Activated naive CD8-positive, alpha-beta T cell treated with anti-CD3 and anti-CD28 coated beads, Interleukin-2, amount 50 U/mL, for 16 hours (primary cell): Measurements from ENCODE around the gene GADD45G.

ENCODE experiments used
- DNase-seq: peaks from one replicate; pipeline ENCODE4 v3.0.0-alpha.2; 2020; ENCODE audit warnings: low read depth, low spot score

GADD45G gene

GRCh38 chr9:89654025-89654662, 49.3 kb downstream of the GADD45G start:
- DNase-seq, result no peak

GRCh38 chr9:89655056-89655989, 50.5 kb downstream of the GADD45G start:
- no peak for DNase-seq
